Naive thymus-derived CD4-positive, alpha-beta T cell (primary cell): ENCODE data around the gene KMT5B. TPM values are rescaled to one million over a fixed set of nuclear protein-coding genes. Genes with fewer than 3 reads are reported as not detected.

ENCODE experiments used
- ATAC-seq: fragments of 150-1000 bp; cut with Tn5 transposase; 2 replicates; pipeline ENCODE4 v1.10.0; 2021; ENCODE audit warnings: mild to moderate bottlenecking, moderate library complexity
- CTCF ChIA-PET: fragments of 350-600 bp; sonication (Branson Sonifier 250); formaldehyde crosslinking; loops from one replicate; lab custom pipeline; 2021; ENCODE audit warnings: antibody characterized with exemption; lab: Charles Lee
- POLR2A ChIA-PET: fragments of 350-600 bp; sonication (Branson Sonifier 250); formaldehyde crosslinking; loops from one replicate; lab custom pipeline; 2021; ENCODE audit warnings: antibody characterized with exemption, inconsistent platforms; lab: Charles Lee
- DNase-seq, 9 donors: peaks; one replicate each; pipeline versions ENCODE4 v3.0.0 to v3.0.0-alpha.2; 2020 to 2022; ENCODE audit warnings: mixed read lengths in 1 of 9
- H3K27ac ChIP-seq: one replicate; pipeline ENCODE4 v1.7.0; 2013; ENCODE audit warnings: mild to moderate bottlenecking, low read depth, low read length, moderate library complexity
- H3K27me3 ChIP-seq, 2 donors: one replicate each; pipeline ENCODE4 v1.7.0; 2013; ENCODE audit warnings: low read length in 2 of 2, mild to moderate bottlenecking in 2 of 2, moderate library complexity in 2 of 2; ENCODE audit not compliant: control insufficient read depth in 2 of 2, insufficient read depth in 2 of 2
- H3K36me3 ChIP-seq, 3 experiments: 1 replicate in 2 of 3; 2 replicates in 1 of 3; pipeline ENCODE4 v1.7.0; 2013; ENCODE audit warnings: low read length in 3 of 3, mild to moderate bottlenecking in 3 of 3, moderate library complexity in 1 of 3; ENCODE audit not compliant: insufficient read depth in 3 of 3, control insufficient read depth in 2 of 3
- H3K4me1 ChIP-seq, 2 donors: one replicate each; pipeline ENCODE4 v1.7.0; 2013; ENCODE audit warnings: low read length in 2 of 2, mild to moderate bottlenecking in 2 of 2, moderate library complexity in 1 of 2; ENCODE audit not compliant: control insufficient read depth in 2 of 2, insufficient read depth in 2 of 2
- H3K4me3 ChIP-seq: 2 replicates; pipeline ENCODE4 v1.7.0; 2013; ENCODE audit warnings: mild to moderate bottlenecking, low read length
- H3K9me3 ChIP-seq, 3 experiments: 1 replicate in 2 of 3; 2 replicates in 1 of 3; pipeline ENCODE4 v1.7.0; 2013; ENCODE audit warnings: low read length in 3 of 3; ENCODE audit not compliant: control insufficient read depth in 2 of 3
- H3K27ac Mint-ChIP-seq, 9 donors: one replicate each; pipeline ENCODE4 v1.8.0; 2020 to 2022; ENCODE audit warnings: mixed read lengths in 9 of 9, mild to moderate bottlenecking in 8 of 9, moderate library complexity in 5 of 9, inconsistent platforms in 2 of 9
- H3K27me3 Mint-ChIP-seq, 5 donors: one replicate each; pipeline ENCODE4 v1.8.0; 2021 to 2022; ENCODE audit warnings: mixed read lengths in 5 of 5, mild to moderate bottlenecking in 1 of 5
- H3K36me3 Mint-ChIP-seq, 5 donors: one replicate each; pipeline ENCODE4 v1.8.0; 2020 to 2022; ENCODE audit warnings: mixed read lengths in 5 of 5, mild to moderate bottlenecking in 3 of 5, inconsistent platforms in 1 of 5
- H3K4me1 Mint-ChIP-seq, 7 donors: one replicate each; pipeline ENCODE4 v1.8.0; 2020 to 2022; ENCODE audit warnings: mixed read lengths in 7 of 7, mild to moderate bottlenecking in 3 of 7, inconsistent platforms in 1 of 7
- H3K4me3 Mint-ChIP-seq, 10 donors: one replicate each; pipeline ENCODE4 v1.8.0; 2020 to 2022; ENCODE audit warnings: mild to moderate bottlenecking in 10 of 10, mixed read lengths in 10 of 10, moderate library complexity in 6 of 10, inconsistent platforms in 2 of 10
- H3K9me3 Mint-ChIP-seq, 11 donors: one replicate each; pipeline ENCODE4 v1.8.0; 2020 to 2022; ENCODE audit warnings: mixed read lengths in 11 of 11, mild to moderate bottlenecking in 4 of 11, inconsistent platforms in 1 of 11, moderate library complexity in 1 of 11
- intact Hi-C, 2 donors: fragments of 100-400 bp; cut with micrococcal nuclease; formaldehyde crosslinking; loops; one replicate each; pipeline ENCODE4 v1.15.1; 2023
- polyA plus RNA-seq, 2 donors: library from polyadenylated mRNA; unstranded; fragments of 300-500 nt; fragmentation: Illumina TruSeq; gene quantifications; one replicate each; pipeline ENCODE4 v1.2.3, GENCODE V29; 2021
- total RNA-seq, 6 experiments: library from RNA in 5 of 6; stranded (reverse) in 5 of 6; gene quantifications; 1 replicate in 5 of 6; 2 replicates in 1 of 6; pipeline ENCODE4 v1.2.3 and lab custom pipeline; 2021 to 2026

Gene KMT5B
- total and polyA plus RNA-seq, 7 experiments from 2014 or later: 32.7 to 68.2 (median 43.8) TPM

GRCh38 chr11:68160100-68160695 is 52.9 kb downstream of the KMT5B start:
- Mint-ChIP-seq H3K4me1 (peaks cover 0 to 4% (median 0%) of the 10 kb centered on the region in 7 donors), H3K9me3 (no peaks in the 10 kb centered on the region), H3K27ac (peak overlapping the region in 1 of 9 donors; percentile 49), H3K36me3 (peaks cover 4 to 43% (median 9%) of the 10 kb centered on the region in 5 donors), H3K4me3 (no peak overlapping the region), H3K27me3 (no peaks in the 10 kb centered on the region)
- ATAC-seq (no peak), DNase-seq (no peak)
- POLR2A ChIA-PET: no interaction called here
- intact Hi-C loops: no loop called here
- CTCF ChIA-PET: no interaction called here
- Histone ChIP-seq H3K4me3 (no peak overlapping the region), H3K36me3 (peaks cover 0 to 27% (median 0%) of the 10 kb centered on the region in 3 experiments), H3K4me1 (no peaks in the 10 kb centered on the region), H3K9me3 (no peaks in the 10 kb centered on the region), H3K27me3 (no peaks in the 10 kb centered on the region), H3K27ac (no peak overlapping the region)

GRCh38 chr11:68159665-68160064 is 53.4 kb downstream of the KMT5B start:
- Histone ChIP-seq H3K4me1 (no peaks in the 10 kb centered on the region), H3K27me3 (no peaks in the 10 kb centered on the region), H3K9me3 (no peaks in the 10 kb centered on the region), H3K27ac (no peak overlapping the region), H3K4me3 (no peak overlapping the region), H3K36me3 (peaks cover 0 to 27% (median 0%) of the 10 kb centered on the region in 3 experiments)
- Mint-ChIP-seq H3K27ac (peak overlapping the region in 2 of 9 donors; percentile 9 to 45), H3K4me3 (no peak overlapping the region), H3K27me3 (no peaks in the 10 kb centered on the region), H3K9me3 (no peaks in the 10 kb centered on the region), H3K4me1 (peaks cover 0 to 4% (median 0%) of the 10 kb centered on the region in 7 donors), H3K36me3 (peaks cover 4 to 46% (median 9%) of the 10 kb centered on the region in 5 donors)
- intact Hi-C loops: no loop called here
- CTCF ChIA-PET: no interaction called here
- DNase-seq (no peak), ATAC-seq (no peak)
- POLR2A ChIA-PET: no interaction called here

GRCh38 chr11:68159161-68159560 is 53.9 kb downstream of the KMT5B start:
- Mint-ChIP-seq H3K4me3 (no peak overlapping the region), H3K9me3 (no peaks in the 10 kb centered on the region), H3K27me3 (no peaks in the 10 kb centered on the region), H3K4me1 (peaks cover 0 to 4% (median 0%) of the 10 kb centered on the region in 7 donors), H3K27ac (peak overlapping the region in 3 of 9 donors; percentile 9 to 45 (median 9)), H3K36me3 (peaks cover 4 to 46% (median 9%) of the 10 kb centered on the region in 5 donors)
- ChIA-PET POLR2A (no interaction called here), CTCF (no interaction called here)
- Histone ChIP-seq H3K27ac (no peak overlapping the region), H3K36me3 (peaks cover 0 to 25% (median 0%) of the 10 kb centered on the region in 3 experiments), H3K9me3 (no peaks in the 10 kb centered on the region), H3K4me3 (no peak overlapping the region), H3K27me3 (no peaks in the 10 kb centered on the region), H3K4me1 (no peaks in the 10 kb centered on the region)
- no peak for DNase-seq
- intact Hi-C loops: no loop called here
- ATAC-seq: no peak

DNA sequence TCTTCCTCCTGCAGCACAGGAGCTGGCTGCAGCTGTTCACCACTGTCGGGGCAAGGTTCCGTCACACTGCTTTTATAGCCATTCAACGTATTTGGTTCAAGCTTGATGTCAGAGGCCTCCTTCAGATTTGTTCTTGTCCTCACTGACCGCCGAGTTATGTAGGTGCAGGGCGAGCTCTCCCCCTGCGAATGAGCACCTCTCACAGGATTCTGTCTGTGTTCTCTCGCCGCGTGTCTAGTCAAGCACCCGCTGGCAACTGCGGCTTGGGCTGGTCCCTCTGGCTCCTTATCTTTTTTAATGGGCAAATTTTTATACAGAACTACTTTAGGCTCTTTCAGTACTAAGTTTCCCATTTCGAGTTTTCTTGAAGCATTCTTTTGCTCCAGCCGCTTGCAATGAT is 54.5 kb downstream of the KMT5B start:
- H3K27ac ChIP-seq: no peak overlapping the region
- POLR2A ChIA-PET: no interaction called here
- no peak overlapping the region for H3K27ac Mint-ChIP-seq

GRCh38 chr11:68153742-68154141 is 59.4 kb downstream of the KMT5B start:
- Mint-ChIP-seq H3K27me3 (no peaks in the 10 kb centered on the region), H3K4me1 (peaks cover 0 to 10% (median 5%) of the 10 kb centered on the region in 7 donors), H3K4me3 (no peak overlapping the region), H3K9me3 (no peaks in the 10 kb centered on the region), H3K36me3 (peaks cover 3 to 21% (median 5%) of the 10 kb centered on the region in 5 donors), H3K27ac (no peak overlapping the region)
- POLR2A ChIA-PET: no interaction called here
- Histone ChIP-seq H3K27me3 (no peaks in the 10 kb centered on the region), H3K4me3 (no peak overlapping the region), H3K9me3 (no peaks in the 10 kb centered on the region), H3K27ac (no peak overlapping the region), H3K4me1 (no peaks in the 10 kb centered on the region), H3K36me3 (peaks cover 0 to 11% (median 0%) of the 10 kb centered on the region in 3 experiments)
- ATAC-seq (no peak), DNase-seq (no peak)
- CTCF ChIA-PET: no interaction called here
- intact Hi-C loops: no loop called here

More for the DNA sequence above, 54.5 kb downstream of the KMT5B start:
- intact Hi-C loops: no loop called here
- H3K9me3 Mint-ChIP-seq: no peaks in the 10 kb centered on the region
- Histone ChIP-seq H3K4me1 (no peaks in the 10 kb centered on the region), H3K36me3 (peaks cover 0 to 19% (median 0%) of the 10 kb centered on the region in 3 experiments), H3K4me3 (no peak overlapping the region), H3K27me3 (no peaks in the 10 kb centered on the region), H3K9me3 (no peaks in the 10 kb centered on the region)
- DNase-seq (no peak), ATAC-seq (no peak)
- H3K27me3 Mint-ChIP-seq: no peaks in the 10 kb centered on the region
- no peak overlapping the region for H3K4me3 Mint-ChIP-seq
- CTCF ChIA-PET: no interaction called here
- H3K36me3 Mint-ChIP-seq: peaks cover 4 to 46% (median 9%) of the 10 kb centered on the region in 5 donors
- H3K4me1 Mint-ChIP-seq: peaks cover 0 to 4% (median 0%) of the 10 kb centered on the region in 7 donors

GRCh38 chr11:68150037-68150436 is 63.1 kb downstream of the KMT5B start:
- POLR2A ChIA-PET: no interaction called here
- H3K4me3 Mint-ChIP-seq: no peak overlapping the region
- peaks cover 0 to 1% (median 0%) of the 10 kb centered on the region in 5 donors for H3K36me3 Mint-ChIP-seq

GRCh38 chr11:68149417-68149816 is 63.7 kb downstream of the KMT5B start:
- Mint-ChIP-seq H3K36me3 (no peaks in the 10 kb centered on the region), H3K27me3 (no peaks in the 10 kb centered on the region), H3K27ac (peak overlapping the region in 1 of 9 donors; percentile 36), H3K4me3 (no peak overlapping the region), H3K9me3 (no peaks in the 10 kb centered on the region), H3K4me1 (peaks cover 0 to 15% (median 5%) of the 10 kb centered on the region in 7 donors)
- H3K27me3 ChIP-seq: no peaks in the 10 kb centered on the region
- no peak for ATAC-seq
- POLR2A ChIA-PET: no interaction called here
- H3K4me3 ChIP-seq: no peak overlapping the region
- no peaks in the 10 kb centered on the region for H3K4me1 ChIP-seq
- H3K36me3 ChIP-seq: no peaks in the 10 kb centered on the region
- intact Hi-C loops: no loop called here
- H3K9me3 ChIP-seq: no peaks in the 10 kb centered on the region
- CTCF ChIA-PET: no interaction called here
- H3K27ac ChIP-seq: no peak overlapping the region
- no peak for DNase-seq

More at GRCh38 chr11:68150037-68150436, 63.1 kb downstream of the KMT5B start:
- no peaks in the 10 kb centered on the region for H3K36me3 ChIP-seq
- Mint-ChIP-seq H3K9me3 (no peaks in the 10 kb centered on the region), H3K27me3 (no peaks in the 10 kb centered on the region), H3K27ac (no peak overlapping the region), H3K4me1 (peaks cover 0 to 11% (median 5%) of the 10 kb centered on the region in 7 donors)
- H3K27ac ChIP-seq: no peak overlapping the region
- intact Hi-C loops: no loop called here
- H3K4me1 ChIP-seq: no peaks in the 10 kb centered on the region
- CTCF ChIA-PET: no interaction called here
- ATAC-seq: no peak
- H3K4me3 ChIP-seq: no peak overlapping the region
- no peak for DNase-seq
- no peaks in the 10 kb centered on the region for H3K27me3 ChIP-seq
- H3K9me3 ChIP-seq: no peaks in the 10 kb centered on the region
